Adrenal gland (tissue), 12 donors: ENCODE results near the gene C10orf90. TPM values are rescaled to one million over a fixed set of nuclear protein-coding genes. Genes with fewer than 3 reads are reported as not detected.

Experiments
- DNase-seq, 7 donors: peaks; one replicate each; pipeline ENCODE4 v3.0.0-alpha.2; 2019 to 2020
- H3K27ac ChIP-seq, 5 donors: fragments of 200-600 bp; sonication (generic) in 4 of 5; 1 replicate in 3 of 5; 2 replicates in 2 of 5; pipeline versions ENCODE4 v1.5.1 to v1.8.0; 2016 to 2020; ENCODE audit warnings: mild to moderate bottlenecking in 1 of 5
- H3K27me3 ChIP-seq: fragments of 200-600 bp; 2 replicates; pipeline ENCODE4 v1.8.0; 2021
- H3K36me3 ChIP-seq, 2 donors: fragments of 200-600 bp; replicated peaks in 1 of 2; 1 replicate in 1 of 2; 2 replicates in 1 of 2; pipeline versions ENCODE4 v1.5.1 to v1.8.0; 2018 to 2022
- H3K4me1 ChIP-seq, 2 donors: fragments of 200-600 bp; replicated peaks in 1 of 2; 1 replicate in 1 of 2; 2 replicates in 1 of 2; pipeline versions ENCODE4 v1.5.1 to v1.8.0; 2018 to 2021
- H3K4me3 ChIP-seq, 4 donors: fragments of 200-600 bp; sonication (generic) in 3 of 4; one replicate each; pipeline ENCODE4 v1.5.1; 2016 to 2018
- H3K9me3 ChIP-seq, 3 donors: fragments of 200-600 bp; sonication (generic) in 1 of 3; replicated peaks in 1 of 3; 1 replicate in 2 of 3; 2 replicates in 1 of 3; pipeline versions ENCODE4 v1.5.1 to v1.8.0; 2016 to 2021
- CTCF ChIP-seq, 6 experiments: fragments of 450-650 bp in 4 of 6; fragments of 200-600 bp in 2 of 6; sonication (generic) in 1 of 6; IDR thresholded peaks; 1 replicate in 5 of 6; 2 replicates in 1 of 6; pipeline versions ENCODE4 v1.5.1 to v1.8.0; 2016 to 2021; ENCODE audit warnings: antibody characterized with exemption in 6 of 6, mild to moderate bottlenecking in 2 of 6, moderate library complexity in 1 of 6
- POLR2A ChIP-seq, 2 donors: fragments of 450-650 bp; IDR thresholded peaks; one replicate each; pipeline ENCODE4 v1.6.1; 2017; ENCODE audit warnings: antibody characterized with exemption in 2 of 2, mild to moderate bottlenecking in 2 of 2, moderate library complexity in 1 of 2
- WGBS, 4 donors: extraction: QIAGEN DNeasy Blood & Tissue Kit in 2 of 4; methylation state at CpG; one replicate each; pipeline versions ENCODE4 v1.1.5 to v1.1.7; 2013 to 2017; 5-methylcytosine and 5-hydroxymethylcytosine counted together
- intact Hi-C, 2 donors: fragments of 100-400 bp; cut with DNase I; formaldehyde crosslinking; loops; one replicate each; pipeline versions ENCODE4 v1.14.1 to v1.15.0; 2022 to 2023
- polyA plus RNA-seq, 3 donors: library from polyadenylated mRNA; stranded (reverse); fragments of 200-250 nt in 2 of 3; fragments of 350-450 nt in 1 of 3; fragmentation: Illumina TruSeq in 1 of 3; extraction: RNeasy Lipid Tissue Mini Kit (QIAGEN cat#74804) in 1 of 3; gene quantifications; one replicate each; pipeline ENCODE4 v1.2.3, GENCODE V29; 2013 to 2014
- total RNA-seq, 9 donors: library from RNA; depleted of rRNA in 4 of 9; stranded (reverse); fragments of >200 nt in 4 of 9; fragments of 120-200 nt in 1 of 9; fragmentation: NEBNext Ultra II Directional in 1 of 9; extraction: Animal tissue kit (Norgen Biotek cat#: 25700) in 1 of 9; gene quantifications; one replicate each; pipeline versions ENCODE4 v1.1.0 to v1.2.4, GENCODE V29; 2013 to 2023
- donor health status: healthy with polysubstance abuse.
- donor health status: Bipolar disorder and iron deficiency.
- donor health status: DM: yes; HTN: yes; CAD: no.
- donor health status: DM: no; HTN: no; CAD: no.
- donor health status: DM: no; HTN: no; CAD: no.
- donor health status: DM: yes; HTN: yes; CAD: no.

The C10orf90 gene
- total and polyA plus RNA-seq, 12 donors = 0.10 to 0.18 TPM; not detected in 10

GRCh38 chr10:126712681-126713080 is 42.2 kb upstream of the C10orf90 start:
- H3K9me3 ChIP-seq = no peaks in the 10 kb centered on the region
- no peak for DNase-seq
- H3K4me3 ChIP-seq = no peak overlapping the region
- no peak overlapping the region for H3K27ac ChIP-seq
- H3K27me3 ChIP-seq = no peaks in the 10 kb centered on the region
- H3K4me1 ChIP-seq = no peaks in the 10 kb centered on the region
- TF ChIP-seq POLR2A (IDR thresholded peaks at IDR 0.05) = no peak
- 71 to 84% (median 79%) methylated on average over 6 of the region's 6 CpGs for WGBS, 4 donors
- intact Hi-C loops = no loop called here
- H3K36me3 ChIP-seq = no peaks in the 10 kb centered on the region

DNA sequence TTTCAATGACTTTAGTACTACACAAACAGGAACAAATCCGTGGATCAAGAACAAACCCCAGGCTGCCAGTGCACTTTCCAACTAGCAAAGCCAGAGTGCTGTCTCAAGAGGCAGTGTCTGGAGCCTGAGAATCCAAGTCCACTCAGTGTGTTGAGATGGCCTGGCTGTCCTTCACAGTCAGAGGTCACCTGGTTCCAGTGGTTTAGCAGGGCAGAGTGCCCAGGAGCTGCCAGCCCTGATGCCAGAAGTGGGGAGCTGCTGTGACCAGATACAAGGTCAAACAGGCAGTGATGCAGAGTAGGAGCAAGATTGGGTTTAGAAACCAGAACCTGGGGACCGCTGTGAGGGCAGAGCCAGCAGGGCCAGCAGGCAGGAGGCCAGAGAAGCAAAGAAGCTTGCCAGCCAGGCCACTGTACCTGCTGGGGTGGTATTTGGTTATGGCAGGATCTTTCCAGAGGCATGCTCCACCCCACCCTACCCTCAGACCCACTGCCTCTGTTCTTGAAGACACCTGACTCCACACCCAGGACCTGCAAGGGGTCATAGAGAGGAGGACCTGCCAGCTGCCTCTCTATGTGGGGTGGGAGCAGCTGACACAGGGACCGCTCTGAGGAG is 35.6 kb upstream of the C10orf90 start:
- no peaks in the 10 kb centered on the region for H3K27me3 ChIP-seq
- intact Hi-C loops = no loop called here
- 33 to 64% (median 55%) methylated on average over 1 to 3 of the region's 3 CpGs for WGBS, 4 donors

GRCh38 chr10:126705131-126705530 is 34.6 kb upstream of the C10orf90 start:
- H3K4me3 ChIP-seq = no peak overlapping the region
- intact Hi-C loops = no loop called here
- no peaks in the 10 kb centered on the region for H3K36me3 ChIP-seq
- WGBS, 4 donors = 57 to 78% (median 64%) methylated on average over 3 to 5 of the region's 5 CpGs
- H3K9me3 ChIP-seq = no peaks in the 10 kb centered on the region
- H3K27me3 ChIP-seq = no peaks in the 10 kb centered on the region
- TF ChIP-seq CTCF (IDR thresholded peaks at IDR 0.05) = no peak
- TF ChIP-seq POLR2A (IDR thresholded peaks at IDR 0.05) = no peak
- no peaks in the 10 kb centered on the region for H3K4me1 ChIP-seq
- no peak for DNase-seq
- H3K27ac ChIP-seq = no peak overlapping the region

More for the DNA sequence above, 35.6 kb upstream of the C10orf90 start:
- Histone ChIP-seq H3K36me3 (no peaks in the 10 kb centered on the region), H3K4me1 (no peaks in the 10 kb centered on the region), H3K27ac (no peak overlapping the region), H3K9me3 (no peaks in the 10 kb centered on the region), H3K4me3 (no peak overlapping the region)
- DNase-seq = peak in 5 of 7 donors; percentile 11 to 52 (median 37)
- TF ChIP-seq POLR2A (IDR thresholded peaks at IDR 0.05) (no peak), CTCF (IDR thresholded peaks at IDR 0.05) (no peak)

GRCh38 chr10:126704649-126705048 is 34.2 kb upstream of the C10orf90 start:
- intact Hi-C loops = no loop called here
- WGBS, 4 donors = 61 to 67% (median 62%) methylated on average over 7 of the region's 7 CpGs
- TF ChIP-seq CTCF (IDR thresholded peaks at IDR 0.05) (no peak), POLR2A (IDR thresholded peaks at IDR 0.05) (no peak)
- no peak overlapping the region for H3K27ac ChIP-seq
- no peak overlapping the region for H3K4me3 ChIP-seq
- H3K36me3 ChIP-seq = no peaks in the 10 kb centered on the region
- no peaks in the 10 kb centered on the region for H3K27me3 ChIP-seq
- no peaks in the 10 kb centered on the region for H3K4me1 ChIP-seq
- H3K9me3 ChIP-seq = no peaks in the 10 kb centered on the region
- no peak for DNase-seq

DNA sequence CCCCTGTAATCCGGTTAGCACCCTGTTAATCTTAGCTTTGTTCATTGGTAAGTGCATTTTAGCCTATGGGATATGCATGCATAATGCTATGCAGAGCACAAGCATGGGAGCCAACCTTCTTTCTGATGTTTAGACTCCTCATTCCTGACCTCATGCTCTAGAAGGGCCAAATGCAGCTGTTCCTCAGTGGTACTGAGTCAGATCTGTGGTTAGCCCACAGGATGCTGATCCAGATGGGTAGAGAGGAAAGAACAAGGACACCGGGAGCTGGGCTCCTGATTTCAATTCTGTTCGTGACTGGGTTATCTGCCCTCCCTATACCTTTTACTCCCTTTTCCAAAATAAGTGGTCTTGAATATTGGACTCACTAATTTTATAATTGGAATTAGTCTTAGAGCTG is 31.7 kb upstream of the C10orf90 start:
- Histone ChIP-seq H3K36me3 (no peaks in the 10 kb centered on the region), H3K27ac (no peak overlapping the region), H3K9me3 (no peaks in the 10 kb centered on the region), H3K27me3 (no peaks in the 10 kb centered on the region), H3K4me3 (no peak overlapping the region), H3K4me1 (no peaks in the 10 kb centered on the region)
- WGBS, 4 donors = 82 to 87% (median 85%) methylated on average over 3 of the region's 3 CpGs
- no peak for TF ChIP-seq POLR2A (IDR thresholded peaks at IDR 0.05)
- no peak for TF ChIP-seq CTCF (IDR thresholded peaks at IDR 0.05)
- intact Hi-C loops = no loop called here
- DNase-seq = no peak
